HG02642 (cell line): ENCODE results near the gene CELF2.

Source experiments
- ATAC-seq: cut with Tn5 transposase; IDR thresholded peaks from one replicate; pipeline ENCODE4 v1.9.1; 2021; ENCODE audit warnings: mild to moderate bottlenecking; ENCODE audit not compliant: unreplicated experiment, poor library complexity

CELF2 gene

GRCh38 chr10:11148142-11149028 is 130.7 kb downstream of the CELF2 start:
- ATAC-seq = no peak

- ATAC-seq = no peak
Observed at GRCh38 chr10:11149807-11150141, 132.1 kb downstream of the CELF2 start.

- no peak for ATAC-seq
Observed at GRCh38 chr10:11150231-11150731, 132.6 kb downstream of the CELF2 start.

- no peak for ATAC-seq
Observed at GRCh38 chr10:11150879-11151415, 133.3 kb downstream of the CELF2 start.

GRCh38 chr10:11152801-11153200 is 135.1 kb downstream of the CELF2 start:
- ATAC-seq = no peak

- no peak for ATAC-seq
Observed at GRCh38 chr10:11153245-11153644, 135.6 kb downstream of the CELF2 start.

GRCh38 chr10:11153766-11154165 is 136.1 kb downstream of the CELF2 start:
- ATAC-seq = no peak

- peak; percentile 57 for ATAC-seq
Observed at GRCh38 chr10:11154333-11154732, 136.7 kb downstream of the CELF2 start.

- no peak for ATAC-seq
Observed at GRCh38 chr10:11154849-11155498, 137.3 kb downstream of the CELF2 start.

GRCh38 chr10:11156480-11156879 is 138.8 kb downstream of the CELF2 start:
- ATAC-seq = no peak

- no peak for ATAC-seq
Observed at GRCh38 chr10:11157292-11158076, 139.8 kb downstream of the CELF2 start.

GRCh38 chr10:11158080-11158479 is 140.4 kb downstream of the CELF2 start:
- ATAC-seq = no peak

- no peak for ATAC-seq
Observed at GRCh38 chr10:11159543-11160215, 142.0 kb downstream of the CELF2 start.

- no peak for ATAC-seq
Observed at GRCh38 chr10:11161096-11161495, 143.4 kb downstream of the CELF2 start.

- ATAC-seq = no peak
Observed at GRCh38 chr10:11161910-11162309, 144.2 kb downstream of the CELF2 start.

GRCh38 chr10:11162828-11163599 is 145.3 kb downstream of the CELF2 start:
- peak; percentile 67 for ATAC-seq

GRCh38 chr10:11163780-11164550 is 146.3 kb downstream of the CELF2 start:
- no peak for ATAC-seq

- no peak for ATAC-seq
Observed at GRCh38 chr10:11164551-11164802, 146.8 kb downstream of the CELF2 start.
